Stimulated activated CD8-positive, alpha-beta memory T cell treated with anti-CD3 and anti-CD28 coated beads, Interleukin-7, amount 100 ng/mL, for 24 hours (primary cell): ENCODE data around the gene SORL1.

ENCODE experiments used
- DNase-seq: peaks from one replicate; pipeline ENCODE4 v3.0.0-alpha.2; 2020; ENCODE audit warnings: low read depth

The SORL1 gene

DNA sequence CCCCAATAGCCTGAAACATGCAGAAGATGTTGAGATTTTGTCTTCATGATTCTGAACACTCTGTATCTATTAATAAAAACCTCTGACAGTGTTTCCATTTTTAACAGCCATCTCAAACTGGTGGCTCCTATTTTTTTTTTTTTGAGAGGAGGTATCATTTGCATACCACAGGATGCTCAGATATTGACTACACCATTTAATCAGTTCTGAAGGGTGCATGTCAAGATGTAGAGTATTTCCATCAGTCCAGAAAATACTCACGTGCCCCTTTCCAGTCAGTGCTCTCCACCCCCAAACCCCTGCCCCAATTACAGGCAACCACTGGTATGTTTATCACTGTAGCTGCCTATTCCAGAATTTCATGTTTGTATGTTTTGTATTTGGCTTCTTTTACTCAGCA, 85.9 kb downstream of the SORL1 start:
- DNase-seq = no peak

DNA sequence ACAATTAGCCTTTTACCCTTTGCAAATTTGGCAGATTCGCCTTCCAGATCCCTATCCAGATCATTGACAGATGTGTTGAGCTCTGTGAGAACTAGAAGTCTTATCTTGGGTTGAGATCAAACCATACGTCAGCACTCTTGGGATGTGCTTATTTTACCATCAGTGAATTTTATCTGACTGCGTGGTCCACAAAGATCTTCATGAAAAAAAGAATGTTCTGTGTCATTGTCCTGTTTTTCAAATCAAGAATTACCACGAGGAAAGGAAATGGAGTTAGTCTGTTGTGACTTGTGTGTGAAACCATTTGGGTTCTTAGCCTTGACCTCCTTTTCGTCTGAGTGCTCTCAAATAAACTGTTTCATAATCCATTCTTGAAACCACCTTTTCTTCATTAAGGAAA, 86.9 kb downstream of the SORL1 start:
- no peak for DNase-seq

GRCh38 chr11:121540627-121541026, 88.5 kb downstream of the SORL1 start:
- DNase-seq = no peak

- DNase-seq = no peak
These were observed 91.8 kb downstream of the SORL1 start for GRCh38 chr11:121543836-121544380.

GRCh38 chr11:121544956-121545355, 92.8 kb downstream of the SORL1 start:
- no peak for DNase-seq

DNA sequence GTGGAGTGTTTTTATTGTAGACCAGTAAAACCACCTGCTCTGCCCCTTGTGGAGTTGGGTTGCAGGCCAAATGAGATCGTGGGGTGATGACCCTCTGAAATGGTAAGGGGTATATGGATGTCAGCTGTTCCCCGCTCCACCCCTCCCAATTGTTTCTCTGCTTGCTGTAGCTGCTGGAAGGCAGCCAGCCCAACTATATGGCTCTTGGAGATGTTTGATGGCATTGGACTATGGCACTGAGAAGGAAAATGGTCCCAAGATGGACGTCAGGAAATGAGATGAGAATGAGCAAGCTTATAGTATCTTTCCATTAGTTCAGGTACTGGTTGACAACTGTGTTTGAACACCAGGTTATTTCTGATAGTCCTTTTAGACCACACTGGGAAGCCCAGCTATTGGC, 95.5 kb downstream of the SORL1 start:
- no peak for DNase-seq

DNA sequence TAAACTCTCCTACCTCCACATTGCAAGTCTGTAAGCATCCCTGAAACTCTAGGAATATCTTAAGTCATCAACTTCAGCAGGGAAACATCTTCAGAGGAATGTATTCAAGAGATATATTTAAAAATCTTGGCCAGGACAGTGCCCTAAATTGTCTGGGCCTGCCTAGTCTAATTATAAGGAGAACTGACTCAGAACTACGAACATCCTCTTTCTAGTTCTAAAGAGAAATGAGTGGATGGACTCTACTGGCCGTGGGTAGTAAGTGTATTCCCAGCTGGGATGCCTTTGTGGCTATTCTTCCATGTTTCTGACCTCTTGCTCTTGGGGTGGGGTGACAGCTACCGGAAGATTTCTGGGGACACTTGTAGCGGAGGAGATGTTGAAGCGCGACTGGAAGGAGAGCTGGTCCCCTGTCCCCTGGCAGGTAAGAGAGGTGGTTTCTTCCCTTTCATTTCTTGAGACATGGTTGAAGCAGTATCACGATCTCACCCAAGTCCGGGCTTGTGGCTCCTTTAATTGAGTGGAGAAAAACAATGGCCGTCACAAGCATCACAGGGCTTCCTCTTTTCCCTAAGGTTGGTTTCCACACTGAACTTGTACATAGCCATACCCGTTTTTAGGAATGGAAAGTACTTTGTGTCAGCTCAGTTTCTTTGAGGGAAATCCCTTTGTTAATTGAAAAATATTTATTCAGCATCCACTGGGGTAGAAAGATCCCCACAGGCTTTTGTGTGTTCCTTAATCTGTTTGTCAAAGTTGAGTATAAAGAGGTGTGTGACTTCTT, 98.3 kb downstream of the SORL1 start:
- no peak for DNase-seq

GRCh38 chr11:121551463-121551862, 99.3 kb downstream of the SORL1 start:
- DNase-seq = no peak

DNA sequence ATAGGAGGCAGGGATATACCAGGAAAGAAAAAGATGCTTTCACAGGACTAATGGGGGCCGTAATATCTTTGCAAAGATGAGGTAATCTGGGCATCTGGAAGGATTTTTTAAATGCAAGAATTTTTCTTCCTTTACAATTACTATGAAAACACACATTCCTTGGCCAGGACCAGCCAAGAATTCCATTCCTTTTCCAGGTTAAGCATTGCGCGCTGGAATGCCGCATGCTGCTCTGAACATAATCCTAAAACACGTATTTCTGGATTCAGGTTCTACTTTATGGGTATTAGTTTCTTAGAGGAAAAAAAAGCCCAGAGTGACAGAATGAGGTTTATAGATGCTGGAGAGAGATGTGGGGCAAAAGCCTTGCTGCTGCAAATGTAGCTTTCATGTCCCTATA, 100.0 kb downstream of the SORL1 start:
- DNase-seq = no peak

DNA sequence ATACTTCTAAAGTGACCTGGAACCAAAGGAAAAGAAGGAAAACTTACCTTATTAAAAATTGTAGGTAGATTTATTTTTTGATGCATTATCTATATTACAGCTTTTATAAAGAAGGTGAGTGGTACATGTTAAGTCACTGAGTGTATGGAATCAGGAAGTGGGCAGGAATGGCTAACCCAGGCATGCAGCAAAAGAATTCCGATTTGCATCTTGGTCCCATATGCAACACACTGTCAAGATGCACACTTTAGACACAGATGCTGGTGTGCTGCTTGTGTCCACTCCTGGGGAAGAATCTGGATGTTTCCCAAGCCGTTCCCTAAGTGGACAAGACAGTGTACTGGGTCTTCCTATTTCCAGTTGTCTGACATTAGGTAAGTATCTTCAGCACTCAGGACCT, 100.5 kb downstream of the SORL1 start:
- no peak for DNase-seq

GRCh38 chr11:121553389-121553788, 101.3 kb downstream of the SORL1 start:
- DNase-seq = no peak

- DNase-seq = no peak
These were observed 101.7 kb downstream of the SORL1 start for GRCh38 chr11:121553806-121554205.

GRCh38 chr11:121554552-121554951, 102.4 kb downstream of the SORL1 start:
- no peak for DNase-seq

DNA sequence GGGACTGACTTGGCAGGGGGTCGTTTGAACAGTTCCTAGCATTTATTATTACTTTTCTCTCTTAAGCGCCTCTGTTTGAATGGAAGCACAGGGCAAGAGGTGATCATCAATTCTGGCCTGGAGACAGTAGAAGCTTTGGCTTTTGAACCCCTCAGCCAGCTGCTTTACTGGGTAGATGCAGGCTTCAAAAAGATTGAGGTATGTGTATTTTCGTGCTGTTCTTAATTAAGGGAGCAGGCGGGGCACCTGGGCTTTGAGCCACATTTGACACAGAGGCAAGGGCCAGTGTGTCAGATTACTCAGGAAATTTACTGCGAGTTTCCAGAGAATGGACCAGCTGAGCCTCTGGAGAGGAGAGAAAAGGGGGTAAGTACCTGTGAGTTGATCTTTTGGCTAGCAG, 103.0 kb downstream of the SORL1 start:
- no peak for DNase-seq

DNA sequence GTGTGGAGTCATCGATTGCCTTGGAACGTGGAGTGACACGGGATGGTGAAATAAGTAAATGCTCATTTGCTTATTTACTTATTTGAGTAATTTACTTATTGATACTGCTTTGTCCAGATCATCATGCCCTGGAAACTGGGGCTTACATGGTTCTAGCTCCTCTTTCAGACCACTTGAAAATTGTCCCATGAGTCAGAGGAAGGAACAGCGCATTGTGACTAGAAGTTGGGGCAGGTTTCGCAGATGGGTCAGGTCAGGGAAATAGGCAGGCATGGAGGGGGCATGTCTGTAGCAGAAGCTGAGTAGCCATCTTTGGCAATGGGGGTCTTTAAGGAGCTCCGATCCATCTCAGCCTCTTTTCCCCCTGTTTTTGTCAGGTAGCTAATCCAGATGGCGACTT, 104.8 kb downstream of the SORL1 start:
- DNase-seq = no peak

DNA sequence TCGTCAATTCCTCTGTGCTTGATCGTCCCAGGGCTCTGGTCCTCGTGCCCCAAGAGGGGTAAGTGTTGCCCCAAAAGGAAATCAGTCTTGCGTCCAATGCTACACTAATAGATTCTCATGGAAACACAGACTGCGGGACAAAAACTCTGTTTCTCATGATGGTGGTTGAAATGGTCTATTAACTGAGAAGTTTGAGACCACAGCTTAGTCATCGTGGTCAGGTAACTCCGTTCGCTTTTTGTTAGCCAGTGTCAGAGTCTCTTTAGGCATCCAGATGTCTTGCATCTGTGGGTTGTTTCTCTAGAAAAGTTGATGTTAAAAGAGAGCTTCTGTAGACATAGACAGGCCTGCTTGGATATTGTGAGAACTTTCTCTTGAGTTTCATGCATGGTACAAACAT, 105.2 kb downstream of the SORL1 start:
- DNase-seq = no peak

DNA sequence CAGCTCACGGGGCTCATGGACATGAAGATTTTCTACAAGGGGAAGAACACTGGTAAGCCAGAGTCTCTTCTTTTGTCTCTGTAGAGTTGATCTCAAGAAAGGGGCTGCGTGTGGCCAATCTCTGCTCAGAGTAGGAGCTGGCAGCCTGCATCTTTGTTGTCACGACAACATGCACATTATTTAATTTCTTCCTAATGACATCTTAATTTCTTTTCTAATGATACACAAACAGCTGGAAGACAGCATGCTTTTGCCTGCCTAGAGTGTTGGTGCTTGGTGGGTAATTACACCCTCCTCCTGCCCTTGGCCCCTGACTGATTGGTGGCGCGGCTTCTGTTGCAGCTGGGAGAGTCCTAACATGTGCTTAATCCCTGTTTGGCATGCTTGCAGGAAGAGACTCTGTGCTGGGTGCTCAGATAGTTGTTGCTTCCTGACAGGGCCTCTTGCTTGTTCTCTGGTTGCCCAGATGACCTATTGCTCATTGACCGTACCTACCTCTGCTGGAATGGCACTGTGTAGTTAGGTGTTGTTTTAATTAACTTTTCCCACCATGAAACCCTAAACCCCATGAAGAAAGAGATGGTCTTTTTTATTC, 107.6 kb downstream of the SORL1 start:
- DNase-seq = no peak

DNA sequence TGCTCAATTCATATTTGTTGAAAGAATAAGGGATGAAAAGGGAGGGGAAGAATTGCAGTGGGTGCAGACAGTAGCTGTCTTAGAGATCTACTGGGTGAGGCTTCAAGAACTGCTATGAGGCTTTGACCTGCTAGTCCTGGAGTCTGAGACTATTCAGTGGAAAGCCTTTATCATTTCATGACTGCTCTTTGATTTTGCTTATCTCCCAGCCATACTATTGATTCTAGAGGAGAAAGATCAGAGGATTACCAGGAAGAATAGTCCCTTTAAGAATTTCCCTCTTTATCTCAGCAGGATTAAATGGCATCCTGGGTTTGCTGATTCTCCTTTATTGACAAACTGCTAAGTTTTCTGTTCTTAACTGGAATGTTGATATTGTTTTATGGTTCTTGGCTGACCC, 108.1 kb downstream of the SORL1 start:
- DNase-seq = no peak

- DNase-seq = no peak
These were observed 109.1 kb downstream of the SORL1 start for GRCh38 chr11:121561240-121561639.

GRCh38 chr11:121561716-121562115, 109.6 kb downstream of the SORL1 start:
- no peak for DNase-seq

- no peak for DNase-seq
These were observed 110.9 kb downstream of the SORL1 start for GRCh38 chr11:121563003-121563402.

GRCh38 chr11:121563900-121564822, 112.0 kb downstream of the SORL1 start:
- no peak for DNase-seq
